ENCODE results near the gene TALDO1.

TALDO1 gene

DNA sequence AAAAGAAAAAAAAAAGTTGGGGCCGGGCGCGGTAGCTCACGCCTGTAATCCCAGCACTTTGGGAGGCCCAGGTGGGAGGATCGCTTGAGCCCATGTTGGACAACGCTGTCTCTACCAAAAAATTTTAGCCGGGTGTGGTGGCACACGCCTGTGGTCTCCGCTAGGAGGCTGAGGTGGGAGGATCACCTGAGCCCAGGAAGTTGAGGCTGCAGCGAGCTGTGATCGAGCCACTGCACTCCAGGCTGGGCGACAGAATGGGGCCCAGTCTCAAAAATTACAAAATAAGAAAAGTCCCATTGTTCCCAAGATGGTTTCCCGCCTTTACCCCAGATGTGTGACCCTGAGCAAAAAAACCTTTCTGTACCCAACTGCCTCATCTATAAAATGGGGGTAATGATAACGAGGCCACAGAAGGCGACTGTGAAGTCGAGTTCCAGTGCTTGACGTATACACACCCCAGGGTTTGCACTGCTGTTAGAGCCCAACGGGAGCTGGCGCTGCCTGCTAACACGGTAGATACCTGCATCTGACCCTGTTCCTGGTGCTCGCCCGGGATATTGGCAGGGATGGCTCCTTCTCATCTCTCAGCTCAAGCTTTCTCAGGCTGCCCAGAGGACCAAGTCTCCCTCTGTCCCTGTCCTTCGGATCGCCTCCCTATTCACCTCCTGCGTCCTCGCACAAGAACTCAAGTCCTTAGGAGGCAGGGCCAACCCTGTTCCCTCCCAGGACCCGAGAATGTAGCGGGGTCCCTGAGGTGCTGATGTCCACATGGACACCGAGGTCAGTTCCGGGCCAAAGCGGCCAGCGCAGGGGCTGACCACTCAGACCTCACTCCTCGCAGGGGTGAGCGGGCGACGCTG is 61.4 kb downstream of the TALDO1 start:
- no peaks in the 10 kb centered on the region for H3K9me3 ChIP-seq (ENCODE audit: control insufficient read depth, insufficient read depth, low read length)
- no peaks in the 10 kb centered on the region for H3K27me3 ChIP-seq (ENCODE audit: control insufficient read depth, insufficient read depth, low read length)
- peaks cover 29% of the 10 kb centered on the region for H3K36me3 ChIP-seq (ENCODE audit: control insufficient read depth, insufficient read depth, low read length)
- H3K4me3 ChIP-seq (ENCODE audit: low read depth, low read length) = peak overlapping the region; percentile 98
- peak overlapping the region; percentile 100 for H3K27ac ChIP-seq (ENCODE audit: low read depth, low read length)
- peak overlapping the region; percentile 100 for H3K9ac ChIP-seq (ENCODE audit: low read depth, low read length)
- peaks cover 23% of the 10 kb centered on the region for H3K4me1 ChIP-seq (ENCODE audit: control insufficient read depth, insufficient read depth, low read length)

DNA sequence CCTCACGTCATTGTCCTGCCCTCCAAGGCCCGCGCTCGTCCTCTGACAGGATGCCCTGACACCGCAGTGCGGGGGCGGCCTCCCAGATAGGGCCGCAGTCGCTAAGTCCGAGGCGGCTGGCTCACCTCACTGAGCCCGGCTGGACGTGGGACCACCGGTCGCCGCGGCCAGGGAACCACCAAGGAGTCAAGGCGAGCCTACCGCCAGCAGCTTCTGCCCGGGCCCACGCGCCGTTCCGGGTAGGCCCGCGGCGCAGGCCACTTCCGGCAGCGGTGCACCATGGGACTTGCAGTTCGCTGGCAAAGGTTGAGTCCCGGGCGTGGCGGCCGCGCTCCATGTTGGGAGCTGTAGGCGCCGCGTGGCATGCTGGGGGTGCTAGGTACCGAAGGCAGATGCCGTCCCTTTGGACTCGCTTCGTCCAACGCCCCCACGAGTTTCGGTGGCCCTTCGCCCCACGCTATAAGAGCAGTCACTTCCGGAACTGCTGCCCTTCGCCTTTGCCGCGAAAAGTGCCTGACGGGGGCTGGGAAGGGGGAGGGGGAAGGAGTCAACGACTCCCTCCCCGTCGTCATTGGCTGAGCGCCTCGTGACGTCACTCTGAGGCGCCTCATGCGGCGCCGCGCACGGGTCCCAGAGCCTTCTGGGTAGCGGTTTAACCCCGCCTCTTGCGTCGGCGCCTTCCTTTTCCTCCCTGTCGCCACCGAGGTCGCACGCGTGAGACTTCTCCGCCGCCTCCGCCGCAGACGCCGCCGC is 62.2 kb downstream of the TALDO1 start, which contains the start of gene RPLP2:
RPLP2 (plus strand) TSS at position 681 of the 753 bp plus-strand sequence. CDS start 268 bp downstream, outside the sequence.
- Histone ChIP-seq H3K9ac (ENCODE audit: low read depth, low read length) (peak within 1 kb of the TSS; percentile 100), H3K27ac (ENCODE audit: low read depth, low read length) (peak within 1 kb of the TSS; percentile 100), H3K4me1 (ENCODE audit: control insufficient read depth, insufficient read depth, low read length) (peaks cover 20% of the 10 kb centered on the region), H3K27me3 (ENCODE audit: control insufficient read depth, insufficient read depth, low read length) (no peaks in the 10 kb centered on the region), H3K9me3 (ENCODE audit: control insufficient read depth, insufficient read depth, low read length) (no peaks in the 10 kb centered on the region), H3K36me3 (ENCODE audit: control insufficient read depth, insufficient read depth, low read length) (peaks cover 34% of the 10 kb centered on the region), H3K4me3 (ENCODE audit: low read depth, low read length) (peak within 1 kb of the TSS; percentile 98)

- Histone ChIP-seq H3K9me3 (ENCODE audit: control insufficient read depth, insufficient read depth, low read length) (no peaks in the 10 kb centered on the region), H3K4me1 (ENCODE audit: control insufficient read depth, insufficient read depth, low read length) (peaks cover 19% of the 10 kb centered on the region; the same call in 1 of the 2 replicates), H3K27ac (ENCODE audit: low read depth, low read length) (peak overlapping the region; percentile 100), H3K27me3 (ENCODE audit: control insufficient read depth, insufficient read depth, low read length) (no peaks in the 10 kb centered on the region), H3K9ac (ENCODE audit: low read depth, low read length) (peak overlapping the region; percentile 100), H3K4me3 (ENCODE audit: low read depth, low read length) (peak overlapping the region; percentile 98), H3K36me3 (ENCODE audit: control insufficient read depth, insufficient read depth, low read length) (peaks cover 34% of the 10 kb centered on the region)
Observed at GRCh38 chr11:810040-810567, 62.8 kb downstream of the TALDO1 start.

DNA sequence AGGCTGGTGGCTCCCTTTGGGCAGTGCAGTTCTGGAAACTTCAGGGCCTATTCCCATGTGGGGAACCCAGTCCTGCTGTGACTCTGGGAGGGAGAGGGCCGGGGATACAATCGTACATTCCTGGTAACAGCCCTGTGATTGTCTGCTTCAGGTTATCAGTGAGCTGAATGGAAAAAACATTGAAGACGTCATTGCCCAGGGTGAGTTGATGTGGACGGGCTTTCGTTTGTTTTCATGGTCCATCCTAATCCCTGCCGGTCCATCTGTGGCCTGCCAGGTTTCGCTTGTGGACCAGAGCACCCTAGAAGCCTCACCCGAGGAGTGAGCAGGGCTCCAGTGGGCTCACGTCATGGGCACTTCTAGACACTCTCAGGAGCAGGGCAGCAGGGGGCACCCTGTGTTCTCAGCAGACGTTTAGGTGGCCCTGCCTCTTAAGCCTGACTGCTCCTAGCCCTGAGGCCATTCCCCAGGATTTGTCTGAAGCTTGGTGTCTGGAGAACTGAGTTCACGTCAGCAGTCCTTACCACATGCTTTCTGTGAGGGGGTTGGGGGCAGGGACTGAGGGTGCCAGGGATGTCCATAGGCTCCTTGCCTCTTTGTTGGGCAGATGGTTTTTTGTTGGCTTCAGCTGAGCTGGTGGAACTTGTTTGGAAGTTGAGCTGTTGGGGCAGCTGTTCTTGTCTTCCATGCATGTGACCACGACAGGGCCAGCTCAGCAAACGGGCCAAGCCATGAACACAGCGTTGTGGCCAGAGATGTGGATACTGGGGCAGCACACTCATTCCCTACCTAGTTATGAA is 64.4 kb downstream of the TALDO1 start:
- Histone ChIP-seq H3K4me3 (ENCODE audit: low read depth, low read length) (peak overlapping the region; percentile 98), H3K27me3 (ENCODE audit: control insufficient read depth, insufficient read depth, low read length) (no peaks in the 10 kb centered on the region), H3K9me3 (ENCODE audit: control insufficient read depth, insufficient read depth, low read length) (no peaks in the 10 kb centered on the region), H3K27ac (ENCODE audit: low read depth, low read length) (peak overlapping the region; percentile 63), H3K4me1 (ENCODE audit: control insufficient read depth, insufficient read depth, low read length) (peaks cover 13% of the 10 kb centered on the region; the same call in 1 of the 2 replicates), H3K36me3 (ENCODE audit: control insufficient read depth, insufficient read depth, low read length) (peaks cover 34% of the 10 kb centered on the region), H3K9ac (ENCODE audit: low read depth, low read length) (peak overlapping the region; percentile 100)

GRCh38 chr11:812390-812789 is 65.1 kb downstream of the TALDO1 start:
- H3K27me3 ChIP-seq (ENCODE audit: control insufficient read depth, insufficient read depth, low read length) = no peaks in the 10 kb centered on the region
- peaks cover 34% of the 10 kb centered on the region for H3K36me3 ChIP-seq (ENCODE audit: control insufficient read depth, insufficient read depth, low read length)
- peaks cover 13% of the 10 kb centered on the region; the same call in 1 of the 2 replicates for H3K4me1 ChIP-seq (ENCODE audit: control insufficient read depth, insufficient read depth, low read length)
- peak overlapping the region; percentile 63 for H3K27ac ChIP-seq (ENCODE audit: low read depth, low read length)
- no peak overlapping the region for H3K9ac ChIP-seq (ENCODE audit: low read depth, low read length)
- no peak overlapping the region for H3K4me3 ChIP-seq (ENCODE audit: low read depth, low read length)
- H3K9me3 ChIP-seq (ENCODE audit: control insufficient read depth, insufficient read depth, low read length) = no peaks in the 10 kb centered on the region

GRCh38 chr11:813072-813455 is 65.8 kb downstream of the TALDO1 start:
- Histone ChIP-seq H3K9ac (ENCODE audit: low read depth, low read length) (no peak overlapping the region), H3K36me3 (ENCODE audit: control insufficient read depth, insufficient read depth, low read length) (peaks cover 34% of the 10 kb centered on the region)

GRCh38 chr11:813456-814096 is 66.3 kb downstream of the TALDO1 start:
- Histone ChIP-seq H3K9ac (ENCODE audit: low read depth, low read length) (no peak overlapping the region), H3K36me3 (ENCODE audit: control insufficient read depth, insufficient read depth, low read length) (peaks cover 34% of the 10 kb centered on the region), H3K27ac (ENCODE audit: low read depth, low read length) (peak overlapping the region; percentile 63), H3K27me3 (ENCODE audit: control insufficient read depth, insufficient read depth, low read length) (no peaks in the 10 kb centered on the region), H3K4me3 (ENCODE audit: low read depth, low read length) (no peak overlapping the region), H3K4me1 (ENCODE audit: control insufficient read depth, insufficient read depth, low read length) (peaks cover 17% of the 10 kb centered on the region; the same call in 1 of the 2 replicates), H3K9me3 (ENCODE audit: control insufficient read depth, insufficient read depth, low read length) (no peaks in the 10 kb centered on the region)

More at GRCh38 chr11:813072-813455, 65.8 kb downstream of the TALDO1 start:
- Histone ChIP-seq H3K4me3 (ENCODE audit: low read depth, low read length) (no peak overlapping the region), H3K27ac (ENCODE audit: low read depth, low read length) (peak overlapping the region; percentile 63), H3K27me3 (ENCODE audit: control insufficient read depth, insufficient read depth, low read length) (no peaks in the 10 kb centered on the region), H3K4me1 (ENCODE audit: control insufficient read depth, insufficient read depth, low read length) (peaks cover 13% of the 10 kb centered on the region; the same call in 1 of the 2 replicates), H3K9me3 (ENCODE audit: control insufficient read depth, insufficient read depth, low read length) (no peaks in the 10 kb centered on the region)
